ENCODE measurements around the gene ST3GAL3.

GRCh38 chr1:43969416-43969745 lies 262.0 kb downstream of the ST3GAL3 start:
- no peak for TF ChIP-seq CTCF (IDR thresholded peaks at IDR 0.05)
- no peak for TF ChIP-seq EZH2 (IDR thresholded peaks at IDR 0.05)
- no peak for TF ChIP-seq EZH2phosphoT487 (IDR thresholded peaks at IDR 0.05)
